ENCODE data around the gene CRHR1.

Gene CRHR1

GRCh38 chr17:45824901-45825492, 40.9 kb downstream of the CRHR1 start:
- DNase-seq: no peak

- no peak for DNase-seq
Observed at GRCh38 chr17:45825792-45826191, 41.7 kb downstream of the CRHR1 start.

GRCh38 chr17:45826919-45827588, 42.9 kb downstream of the CRHR1 start:
- no peak for DNase-seq

GRCh38 chr17:45828171-45828570, 44.1 kb downstream of the CRHR1 start:
- no peak for DNase-seq

GRCh38 chr17:45828582-45829133, 44.5 kb downstream of the CRHR1 start:
- no peak for DNase-seq

- DNase-seq: no peak
Observed at GRCh38 chr17:45833920-45834319, 49.8 kb downstream of the CRHR1 start.

GRCh38 chr17:45834471-45835396, 50.6 kb downstream of the CRHR1 start:
- DNase-seq: no peak

GRCh38 chr17:45835481-45835880, 51.4 kb downstream of the CRHR1 start:
- DNase-seq: no peak

- no peak for DNase-seq
Observed at GRCh38 chr17:45836047-45837044, 52.2 kb downstream of the CRHR1 start.

GRCh38 chr17:45837187-45837586, 53.1 kb downstream of the CRHR1 start:
- no peak for DNase-seq

GRCh38 chr17:45837603-45838002, 53.5 kb downstream of the CRHR1 start:
- DNase-seq: no peak

GRCh38 chr17:45838751-45839295, 54.7 kb downstream of the CRHR1 start:
- DNase-seq: no peak

- no peak for DNase-seq
Observed at GRCh38 chr17:45839442-45839841, 55.3 kb downstream of the CRHR1 start.

- no peak for DNase-seq
Observed at GRCh38 chr17:45841186-45841585, 57.1 kb downstream of the CRHR1 start.

GRCh38 chr17:45841883-45842525, 57.9 kb downstream of the CRHR1 start:
- DNase-seq: no peak

- no peak for DNase-seq
Observed at GRCh38 chr17:45843722-45844121, 59.6 kb downstream of the CRHR1 start.

- DNase-seq: no peak
Observed at GRCh38 chr17:45844695-45845375, 60.7 kb downstream of the CRHR1 start, which contains the start of gene SPPL2C. Gene SPPL2C (plus strand): TSS chr17:45844881. CDS start chr17:45844907, 26 bp downstream.

GRCh38 chr17:45845376-45846185, 61.5 kb downstream of the CRHR1 start:
- no peak for DNase-seq

- no peak for DNase-seq
Observed at GRCh38 chr17:45846223-45846622, 62.1 kb downstream of the CRHR1 start.
